Fibroblast of lung (primary cell): Measurements from ENCODE around the gene FAM111B. TPM values are rescaled to one million over a fixed set of nuclear protein-coding genes. Genes with fewer than 3 reads are reported as not detected.
A peak's percentile ranks its signal among the peaks of the same experiment; 100 is the strongest.

Experiments used
- DNase-seq, 2 donors: peaks; one replicate each; pipeline versions ENCODE4 v3.0.0 to v3.0.0-alpha.2; 2010; ENCODE audit warnings: low read depth in 2 of 2
- H2AFZ ChIP-seq: 2 replicates; pipeline ENCODE4 v1.5.1; 2012; ENCODE audit warnings: low read length, control low read depth, inconsistent platforms
- H3K27ac ChIP-seq: 2 replicates; pipeline ENCODE4 v1.5.1; 2011; ENCODE audit warnings: low read length, control low read depth; ENCODE audit not compliant: insufficient read depth
- H3K27me3 ChIP-seq: 2 replicates; pipeline ENCODE4 v1.5.1; 2011; ENCODE audit warnings: mild to moderate bottlenecking, low read length; ENCODE audit not compliant: control insufficient read depth, insufficient read depth
- H3K36me3 ChIP-seq: 2 replicates; pipeline ENCODE4 v1.5.1; 2011; ENCODE audit warnings: low read length; ENCODE audit not compliant: control insufficient read depth, insufficient read depth
- H3K4me1 ChIP-seq: 2 replicates; pipeline ENCODE4 v1.5.1; 2011; ENCODE audit warnings: low read length; ENCODE audit not compliant: control insufficient read depth, insufficient read depth; ENCODE audit errors: extremely low read depth
- H3K4me2 ChIP-seq: 2 replicates; pipeline ENCODE4 v1.5.1; 2011; ENCODE audit warnings: low read length, control low read depth; ENCODE audit not compliant: insufficient read depth; ENCODE audit errors: extremely low read depth
- H3K4me3 ChIP-seq, 4 experiments: fragments of 200-600 bp in 1 of 4; sonication (generic) in 1 of 4; replicated peaks in 1 of 4; 2 replicates each; pipeline ENCODE4 v1.5.1; 2011 to 2016; ENCODE audit warnings: low read length in 4 of 4, low read depth in 3 of 4, mild to moderate bottlenecking in 3 of 4, control low read depth in 2 of 4, inconsistent platforms in 1 of 4, mixed read lengths in 1 of 4; ENCODE audit not compliant: insufficient read depth in 1 of 4; ENCODE audit errors: control extremely low read depth in 1 of 4
- H3K79me2 ChIP-seq: 2 replicates; pipeline ENCODE4 v1.5.1; 2012; ENCODE audit warnings: mild to moderate bottlenecking, low read length, inconsistent platforms; ENCODE audit not compliant: control insufficient read depth, insufficient read depth
- H3K9ac ChIP-seq: 2 replicates; pipeline ENCODE4 v1.5.1; 2011; ENCODE audit warnings: mild to moderate bottlenecking, low read length, control low read depth; ENCODE audit not compliant: insufficient read depth
- H3K9me3 ChIP-seq: 2 replicates; pipeline ENCODE4 v1.5.1; 2012; ENCODE audit warnings: low read depth, low read length; ENCODE audit not compliant: control insufficient read depth, insufficient read depth
- H4K20me1 ChIP-seq: 2 replicates; pipeline ENCODE4 v1.5.1; 2011; ENCODE audit warnings: low read length; ENCODE audit not compliant: control insufficient read depth, insufficient read depth; ENCODE audit errors: extremely low read depth
- CTCF ChIP-seq, 2 donors: IDR thresholded peaks in 1 of 2; conservative IDR thresholded peaks in 1 of 2; 1 replicate in 1 of 2; 2 replicates in 1 of 2; pipeline ENCODE4 v1.5.1; 2011 to 2012; ENCODE audit warnings: low read length in 2 of 2, control low read depth in 1 of 2, inconsistent platforms in 1 of 2, low read depth in 1 of 2, mild to moderate bottlenecking in 1 of 2
- EZH2 ChIP-seq: IDR thresholded peaks from 2 replicates; pipeline ENCODE4 v1.5.1; 2012; ENCODE audit warnings: low read length, control low read depth, mild to moderate bottlenecking; ENCODE audit errors: missing control alignments
- polyA plus RNA-seq, 2 donors: library from polyadenylated mRNA; depleted of rRNA in 1 of 2; stranded (reverse) in 1 of 2; unstranded in 1 of 2; fragments of >200 nt; gene quantifications; 2 replicates each; pipeline ENCODE4 v1.2.1, GENCODE V29; 2011 to 2012; ENCODE audit warnings: missing spikeins in 1 of 2
- total RNA-seq: library from RNA; depleted of rRNA; stranded (reverse); fragments of >200 nt; gene quantifications from 2 replicates; pipeline ENCODE4 v1.2.1, GENCODE V29; 2014

The FAM111B gene
- total and polyA plus RNA-seq, 2 donors (not counting 1 experiment from before 2014, with no cell fraction given): 0.33 to 6.2 TPM

GRCh38 chr11:59158206-59159068 lies 51.4 kb downstream of the FAM111B start:
- Histone ChIP-seq H3K36me3 (no peaks in the 10 kb centered on the region), H3K9me3 (no peaks in the 10 kb centered on the region), H3K9ac (no peak overlapping the region), H2AFZ (peak overlapping the region; percentile 84), H3K4me1 (no peaks in the 10 kb centered on the region), H3K4me2 (peak overlapping the region; percentile 18), H3K27ac (no peak overlapping the region), H3K79me2 (no peaks in the 10 kb centered on the region), H3K27me3 (peaks cover 2% of the 10 kb centered on the region), H3K4me3 (peak overlapping the region in 1 of 4 experiments; percentile 16), H4K20me1 (no peaks in the 10 kb centered on the region)
- DNase-seq: peak; percentile 51 to 81
- TF ChIP-seq CTCF (conservative IDR thresholded peaks at IDR 0.05 in 1 of 2, IDR thresholded peaks at IDR 0.05 in 1 of 2; ENCODE audit: low read depth in 1 of 2, low read length in 2 of 2) (peak; percentile 89 to 91), EZH2 (no peak)

GRCh38 chr11:59164028-59164427 lies 57.0 kb downstream of the FAM111B start:
- no peaks in the 10 kb centered on the region for H3K4me1 ChIP-seq
- H4K20me1 ChIP-seq: no peaks in the 10 kb centered on the region
- H3K27me3 ChIP-seq: peaks cover 2% of the 10 kb centered on the region
- no peak overlapping the region for H3K4me3 ChIP-seq
- H3K4me2 ChIP-seq: no peak overlapping the region
- DNase-seq: no peak
- no peaks in the 10 kb centered on the region for H3K36me3 ChIP-seq
- no peak overlapping the region for H3K27ac ChIP-seq
- no peaks in the 10 kb centered on the region for H3K79me2 ChIP-seq
- no peak overlapping the region for H3K9ac ChIP-seq
- no peak overlapping the region for H2AFZ ChIP-seq
- H3K9me3 ChIP-seq: no peaks in the 10 kb centered on the region
- TF ChIP-seq CTCF (conservative IDR thresholded peaks at IDR 0.05 in 1 of 2, IDR thresholded peaks at IDR 0.05 in 1 of 2; ENCODE audit: low read depth in 1 of 2, low read length in 2 of 2) (no peak), EZH2 (no peak)

- Histone ChIP-seq H3K27ac (peak within 1 kb of the TSS; percentile 63), H3K4me2 (peak within 1 kb of the TSS; percentile 97), H3K4me1 (peaks cover 7% of the 10 kb centered on the region), H3K4me3 (peak within 1 kb of the TSS; percentile 61 to 79 (median 72)), H2AFZ (peak within 1 kb of the TSS; percentile 82), H3K27me3 (no peaks in the 10 kb centered on the region), H3K36me3 (no peaks in the 10 kb centered on the region), H3K9ac (peak within 1 kb of the TSS; percentile 39), H3K9me3 (no peaks in the 10 kb centered on the region), H3K79me2 (peaks cover 1% of the 10 kb centered on the region), H4K20me1 (no peaks in the 10 kb centered on the region)
- peak; percentile 68 to 98 for TF ChIP-seq CTCF (conservative IDR thresholded peaks at IDR 0.05 in 1 of 2, IDR thresholded peaks at IDR 0.05 in 1 of 2; ENCODE audit: low read depth in 1 of 2, low read length in 2 of 2)
- no peak for TF ChIP-seq EZH2
- peak; percentile 79 to 86 for DNase-seq
These were observed 64.7 kb downstream of the FAM111B start, which contains the start of gene DTX4 for GRCh38 chr11:59171508-59172322. Gene DTX4 (plus strand): TSS chr11:59172132. CDS start chr11:59172596, 464 bp downstream.
